Central memory CD8-positive, alpha-beta T cell (primary cell): Measurements from ENCODE around the gene VPS4A.

ENCODE experiments used
- ATAC-seq: fragments of 150-1000 bp; cut with Tn5 transposase; replicated peaks from 2 replicates; pipeline ENCODE4 v1.10.0; 2022; ENCODE audit warnings: mild to moderate bottlenecking, moderate FRiP score, moderate number of reproducible peaks; ENCODE audit not compliant: poor library complexity, severe bottlenecking; ENCODE audit errors: extremely low read depth
- DNase-seq, 2 donors: peaks; one replicate each; pipeline ENCODE4 v3.0.0; 2021; ENCODE audit warnings: low spot score in 2 of 2
- H3K27ac Mint-ChIP-seq: one replicate; pipeline ENCODE4 v1.8.0; 2022; ENCODE audit warnings: low read depth, mild to moderate bottlenecking, moderate library complexity, mixed read lengths
- H3K27me3 Mint-ChIP-seq: one replicate; pipeline ENCODE4 v1.8.0; 2022; ENCODE audit warnings: mixed read lengths
- H3K36me3 Mint-ChIP-seq: one replicate; pipeline ENCODE4 v1.8.0; 2022; ENCODE audit warnings: mild to moderate bottlenecking, moderate library complexity, mixed read lengths; ENCODE audit not compliant: insufficient read depth
- H3K4me1 Mint-ChIP-seq: one replicate; pipeline ENCODE4 v1.8.0; 2022; ENCODE audit warnings: mixed read lengths
- H3K4me3 Mint-ChIP-seq: one replicate; pipeline ENCODE4 v1.8.0; 2022; ENCODE audit warnings: mild to moderate bottlenecking, moderate library complexity, mixed read lengths
- H3K9me3 Mint-ChIP-seq: one replicate; pipeline ENCODE4 v1.8.0; 2022; ENCODE audit warnings: mixed read lengths

The VPS4A gene

GRCh38 chr16:69311533-69312387 lies 610 bp downstream of the VPS4A start:
- H3K4me1 Mint-ChIP-seq = peaks cover 31% of the 10 kb centered on the region
- DNase-seq (no peak), ATAC-seq (peak; percentile 48)
- peak overlapping the region; percentile 91 for H3K4me3 Mint-ChIP-seq
- peak overlapping the region; percentile 94 for H3K27ac Mint-ChIP-seq
- no peaks in the 10 kb centered on the region for H3K9me3 Mint-ChIP-seq
- H3K27me3 Mint-ChIP-seq = no peaks in the 10 kb centered on the region
- H3K36me3 Mint-ChIP-seq = peaks cover 20% of the 10 kb centered on the region

GRCh38 chr16:69313469-69313868 lies 2.3 kb downstream of the VPS4A start:
- DNase-seq (no peak), ATAC-seq (no peak)
- no peaks in the 10 kb centered on the region for H3K27me3 Mint-ChIP-seq
- H3K27ac Mint-ChIP-seq = no peak overlapping the region
- H3K9me3 Mint-ChIP-seq = no peaks in the 10 kb centered on the region
- H3K36me3 Mint-ChIP-seq = peaks cover 24% of the 10 kb centered on the region
- H3K4me1 Mint-ChIP-seq = peaks cover 31% of the 10 kb centered on the region
- peak overlapping the region; percentile 91 for H3K4me3 Mint-ChIP-seq

- peaks cover 32% of the 10 kb centered on the region for H3K36me3 Mint-ChIP-seq
- no peak overlapping the region for H3K27ac Mint-ChIP-seq
- no peak overlapping the region for H3K4me3 Mint-ChIP-seq
- peaks cover 31% of the 10 kb centered on the region for H3K4me1 Mint-ChIP-seq
- no peaks in the 10 kb centered on the region for H3K9me3 Mint-ChIP-seq
- DNase-seq (no peak), ATAC-seq (no peak)
- H3K27me3 Mint-ChIP-seq = no peaks in the 10 kb centered on the region
Measured at GRCh38 chr16:69314534-69314933, 3.4 kb downstream of the VPS4A start.

GRCh38 chr16:69315486-69316311 lies 4.5 kb downstream of the VPS4A start:
- Mint-ChIP-seq H3K4me1 (peaks cover 29% of the 10 kb centered on the region), H3K27me3 (no peaks in the 10 kb centered on the region), H3K36me3 (peaks cover 39% of the 10 kb centered on the region), H3K27ac (peak overlapping the region; percentile 32), H3K4me3 (no peak overlapping the region), H3K9me3 (no peaks in the 10 kb centered on the region)
- no peak for DNase-seq
- ATAC-seq = no peak

GRCh38 chr16:69316595-69317034 lies 5.5 kb downstream of the VPS4A start:
- no peaks in the 10 kb centered on the region for H3K27me3 Mint-ChIP-seq
- H3K4me1 Mint-ChIP-seq = peaks cover 26% of the 10 kb centered on the region
- H3K9me3 Mint-ChIP-seq = no peaks in the 10 kb centered on the region
- H3K36me3 Mint-ChIP-seq = peaks cover 45% of the 10 kb centered on the region
- no peak for DNase-seq
- no peak for ATAC-seq
- no peak overlapping the region for H3K4me3 Mint-ChIP-seq
- H3K27ac Mint-ChIP-seq = no peak overlapping the region

GRCh38 chr16:69318177-69318910 lies 7.2 kb downstream of the VPS4A start:
- Mint-ChIP-seq H3K9me3 (no peaks in the 10 kb centered on the region), H3K36me3 (peaks cover 54% of the 10 kb centered on the region), H3K4me1 (peaks cover 13% of the 10 kb centered on the region), H3K27ac (no peak overlapping the region), H3K27me3 (no peaks in the 10 kb centered on the region), H3K4me3 (no peak overlapping the region)
- ATAC-seq = no peak
- no peak for DNase-seq

- no peak overlapping the region for H3K27ac Mint-ChIP-seq
- no peaks in the 10 kb centered on the region for H3K27me3 Mint-ChIP-seq
- ATAC-seq (no peak), DNase-seq (no peak)
- H3K9me3 Mint-ChIP-seq = no peaks in the 10 kb centered on the region
- peaks cover 8% of the 10 kb centered on the region for H3K4me1 Mint-ChIP-seq
- no peak overlapping the region for H3K4me3 Mint-ChIP-seq
- peaks cover 55% of the 10 kb centered on the region for H3K36me3 Mint-ChIP-seq
Measured at GRCh38 chr16:69318911-69319289, 7.8 kb downstream of the VPS4A start.

- peaks cover 59% of the 10 kb centered on the region for H3K36me3 Mint-ChIP-seq
- peaks cover 5% of the 10 kb centered on the region for H3K4me1 Mint-ChIP-seq
- peak overlapping the region; percentile 13 for H3K27ac Mint-ChIP-seq
- no peak overlapping the region for H3K4me3 Mint-ChIP-seq
- H3K27me3 Mint-ChIP-seq = no peaks in the 10 kb centered on the region
- ATAC-seq (no peak), DNase-seq (no peak)
- H3K9me3 Mint-ChIP-seq = no peaks in the 10 kb centered on the region
Measured at GRCh38 chr16:69319381-69319780, 8.2 kb downstream of the VPS4A start.

GRCh38 chr16:69319826-69320739 lies 8.9 kb downstream of the VPS4A start:
- H3K27me3 Mint-ChIP-seq = no peaks in the 10 kb centered on the region
- peak overlapping the region; percentile 13 for H3K27ac Mint-ChIP-seq
- peaks cover 63% of the 10 kb centered on the region for H3K36me3 Mint-ChIP-seq
- ATAC-seq (no peak), DNase-seq (no peak)
- H3K4me3 Mint-ChIP-seq = no peak overlapping the region
- peaks cover 7% of the 10 kb centered on the region for H3K4me1 Mint-ChIP-seq
- no peaks in the 10 kb centered on the region for H3K9me3 Mint-ChIP-seq

GRCh38 chr16:69320740-69321073 lies 9.6 kb downstream of the VPS4A start:
- DNase-seq (no peak), ATAC-seq (no peak)
- Mint-ChIP-seq H3K4me1 (peaks cover 9% of the 10 kb centered on the region), H3K27me3 (no peaks in the 10 kb centered on the region), H3K36me3 (peaks cover 65% of the 10 kb centered on the region), H3K9me3 (no peaks in the 10 kb centered on the region), H3K27ac (no peak overlapping the region), H3K4me3 (no peak overlapping the region)

- DNase-seq = no peak
- peak overlapping the region; percentile 19 for H3K27ac Mint-ChIP-seq
- H3K4me3 Mint-ChIP-seq = no peak overlapping the region
- no peak for ATAC-seq
- H3K27me3 Mint-ChIP-seq = no peaks in the 10 kb centered on the region
- peaks cover 12% of the 10 kb centered on the region for H3K4me1 Mint-ChIP-seq
- peaks cover 65% of the 10 kb centered on the region for H3K36me3 Mint-ChIP-seq
- no peaks in the 10 kb centered on the region for H3K9me3 Mint-ChIP-seq
Measured at GRCh38 chr16:69321080-69321479, 9.9 kb downstream of the VPS4A start.

GRCh38 chr16:69322343-69322742 lies 11.2 kb downstream of the VPS4A start:
- Mint-ChIP-seq H3K36me3 (peaks cover 61% of the 10 kb centered on the region), H3K9me3 (no peaks in the 10 kb centered on the region), H3K27ac (no peak overlapping the region), H3K4me3 (no peak overlapping the region), H3K27me3 (no peaks in the 10 kb centered on the region), H3K4me1 (peaks cover 17% of the 10 kb centered on the region)
- no peak for DNase-seq
- ATAC-seq = no peak
